Measurements from ENCODE around the gene MRFAP1.

- TF ChIP-seq CTCF (IDR thresholded peaks at IDR 0.05; ENCODE audit: low read length): no peak
- no peak for TF ChIP-seq EZH2 (optimal IDR thresholded peaks at IDR 0.05; ENCODE audit: low read depth, low read length)
- TF ChIP-seq EZH2phosphoT487 (IDR thresholded peaks at IDR 0.05; ENCODE audit: low read length): no peak
These were observed 8.7 kb downstream of the MRFAP1 start for GRCh38 chr4:6649216-6649615.
